Measurements from ENCODE around the gene HADH.
"Not testable (repeated sequence)": the region's sequence is repeated elsewhere in the genome, so short reads cannot be mapped to it uniquely, and the experiment has no call there.

The HADH gene

GRCh38 chr4:107997794-107998193 is 8.1 kb downstream of the HADH start:
- Histone ChIP-seq H3K27ac (ENCODE audit: low read length) (peak overlapping the region; percentile 32), H3K4me1 (ENCODE audit: control insufficient read depth in 1 of 2, insufficient read depth in 2 of 2, low read length in 2 of 2) (peaks cover 0 to under 1% of the 10 kb centered on the region in 2 donors), H3K36me3 (ENCODE audit: control insufficient read depth in 1 of 2, insufficient read depth in 2 of 2, low read length in 2 of 2) (peaks cover 0 to 7% of the 10 kb centered on the region in 2 donors), H3K4me3 (ENCODE audit: low read depth in 1 of 2, low read length in 2 of 2) (no peak overlapping the region), H3K27me3 (ENCODE audit: low read depth, low read length) (no peaks in the 10 kb centered on the region), H3K9me3 (ENCODE audit: control insufficient read depth in 1 of 2, low read length in 2 of 2) (no peaks in the 10 kb centered on the region)

GRCh38 chr4:107999932-108000539 is 10.3 kb downstream of the HADH start:
- Histone ChIP-seq H3K27ac (ENCODE audit: low read length) (no peak overlapping the region), H3K4me1 (ENCODE audit: control insufficient read depth in 1 of 2, insufficient read depth in 2 of 2, low read length in 2 of 2) (peaks cover 0 to 8% of the 10 kb centered on the region in 2 donors)

GRCh38 chr4:108001540-108002135 is 11.9 kb downstream of the HADH start:
- H3K27ac ChIP-seq (ENCODE audit: low read length), result no peak overlapping the region
- no peaks in the 10 kb centered on the region for H3K27me3 ChIP-seq (ENCODE audit: low read depth, low read length)
- H3K4me1 ChIP-seq (ENCODE audit: control insufficient read depth in 1 of 2, insufficient read depth in 2 of 2, low read length in 2 of 2), result peaks cover 0 to 8% of the 10 kb centered on the region in 2 donors
- peaks cover 0 to 7% of the 10 kb centered on the region in 2 donors for H3K36me3 ChIP-seq (ENCODE audit: control insufficient read depth in 1 of 2, insufficient read depth in 2 of 2, low read length in 2 of 2)
- no peak overlapping the region for H3K4me3 ChIP-seq (ENCODE audit: low read depth in 1 of 2, low read length in 2 of 2)
- H3K9me3 ChIP-seq (ENCODE audit: control insufficient read depth in 1 of 2, low read length in 2 of 2), result no peaks in the 10 kb centered on the region

More at GRCh38 chr4:107999932-108000539, 10.3 kb downstream of the HADH start:
- H3K9me3 ChIP-seq (ENCODE audit: control insufficient read depth in 1 of 2, low read length in 2 of 2), result no peaks in the 10 kb centered on the region
- H3K4me3 ChIP-seq (ENCODE audit: low read depth in 1 of 2, low read length in 2 of 2), result no peak overlapping the region
- H3K36me3 ChIP-seq (ENCODE audit: control insufficient read depth in 1 of 2, insufficient read depth in 2 of 2, low read length in 2 of 2), result peaks cover 0 to 7% of the 10 kb centered on the region in 2 donors
- no peaks in the 10 kb centered on the region for H3K27me3 ChIP-seq (ENCODE audit: low read depth, low read length)

- Histone ChIP-seq H3K27me3 (ENCODE audit: low read depth, low read length) (no peaks in the 10 kb centered on the region), H3K4me1 (ENCODE audit: control insufficient read depth in 1 of 2, insufficient read depth in 2 of 2, low read length in 2 of 2) (peaks cover 0 to 8% of the 10 kb centered on the region in 2 donors), H3K9me3 (ENCODE audit: control insufficient read depth in 1 of 2, low read length in 2 of 2) (no peaks in the 10 kb centered on the region), H3K36me3 (ENCODE audit: control insufficient read depth in 1 of 2, insufficient read depth in 2 of 2, low read length in 2 of 2) (peaks cover 0 to 7% of the 10 kb centered on the region in 2 donors), H3K4me3 (ENCODE audit: low read depth in 1 of 2, low read length in 2 of 2) (no peak overlapping the region), H3K27ac (ENCODE audit: low read length) (no peak overlapping the region)
Measured at GRCh38 chr4:108003982-108004515, 14.4 kb downstream of the HADH start.

GRCh38 chr4:108004646-108005045 is 15.0 kb downstream of the HADH start:
- H3K4me3 ChIP-seq (ENCODE audit: low read depth in 1 of 2, low read length in 2 of 2), result no peak overlapping the region
- H3K27me3 ChIP-seq (ENCODE audit: low read depth, low read length), result no peaks in the 10 kb centered on the region
- H3K9me3 ChIP-seq (ENCODE audit: control insufficient read depth in 1 of 2, low read length in 2 of 2), result no peaks in the 10 kb centered on the region
- peaks cover 0 to 8% of the 10 kb centered on the region in 2 donors for H3K4me1 ChIP-seq (ENCODE audit: control insufficient read depth in 1 of 2, insufficient read depth in 2 of 2, low read length in 2 of 2)
- H3K36me3 ChIP-seq (ENCODE audit: control insufficient read depth in 1 of 2, insufficient read depth in 2 of 2, low read length in 2 of 2), result peaks cover 0 to 7% of the 10 kb centered on the region in 2 donors
- H3K27ac ChIP-seq (ENCODE audit: low read length), result no peak overlapping the region

GRCh38 chr4:108005807-108006206 is 16.1 kb downstream of the HADH start:
- no peaks in the 10 kb centered on the region for H3K9me3 ChIP-seq (ENCODE audit: control insufficient read depth in 1 of 2, low read length in 2 of 2)
- H3K4me1 ChIP-seq (ENCODE audit: control insufficient read depth in 1 of 2, insufficient read depth in 2 of 2, low read length in 2 of 2), result peaks cover 0 to 8% of the 10 kb centered on the region in 2 donors
- H3K4me3 ChIP-seq (ENCODE audit: low read depth in 1 of 2, low read length in 2 of 2), result no peak overlapping the region
- H3K36me3 ChIP-seq (ENCODE audit: control insufficient read depth in 1 of 2, insufficient read depth in 2 of 2, low read length in 2 of 2), result no peaks in the 10 kb centered on the region
- H3K27ac ChIP-seq (ENCODE audit: low read length), result no peak overlapping the region
- no peaks in the 10 kb centered on the region for H3K27me3 ChIP-seq (ENCODE audit: low read depth, low read length)

GRCh38 chr4:108006361-108006760 is 16.7 kb downstream of the HADH start:
- Histone ChIP-seq H3K36me3 (ENCODE audit: control insufficient read depth in 1 of 2, insufficient read depth in 2 of 2, low read length in 2 of 2) (peaks cover 0 to 1% of the 10 kb centered on the region in 2 donors), H3K9me3 (ENCODE audit: control insufficient read depth in 1 of 2, low read length in 2 of 2) (no peaks in the 10 kb centered on the region), H3K27me3 (ENCODE audit: low read depth, low read length) (no peaks in the 10 kb centered on the region), H3K4me3 (ENCODE audit: low read depth in 1 of 2, low read length in 2 of 2) (no peak overlapping the region), H3K4me1 (ENCODE audit: control insufficient read depth in 1 of 2, insufficient read depth in 2 of 2, low read length in 2 of 2) (peaks cover 0 to 8% of the 10 kb centered on the region in 2 donors), H3K27ac (ENCODE audit: low read length) (no peak overlapping the region)

GRCh38 chr4:108007984-108008383 is 18.3 kb downstream of the HADH start:
- Histone ChIP-seq H3K36me3 (ENCODE audit: control insufficient read depth in 1 of 2, insufficient read depth in 2 of 2, low read length in 2 of 2) (peaks cover 0 to 4% of the 10 kb centered on the region in 2 donors), H3K4me3 (ENCODE audit: low read depth in 1 of 2, low read length in 2 of 2) (no peak overlapping the region), H3K4me1 (ENCODE audit: control insufficient read depth in 1 of 2, insufficient read depth in 2 of 2, low read length in 2 of 2) (peaks cover 0 to 8% of the 10 kb centered on the region in 2 donors), H3K27me3 (ENCODE audit: low read depth, low read length) (no peaks in the 10 kb centered on the region), H3K27ac (ENCODE audit: low read length) (no peak overlapping the region), H3K9me3 (ENCODE audit: control insufficient read depth in 1 of 2, low read length in 2 of 2) (no peaks in the 10 kb centered on the region)

GRCh38 chr4:108008721-108009120 is 19.0 kb downstream of the HADH start:
- Histone ChIP-seq H3K27ac (ENCODE audit: low read length) (no peak overlapping the region), H3K36me3 (ENCODE audit: control insufficient read depth in 1 of 2, insufficient read depth in 2 of 2, low read length in 2 of 2) (peaks cover 0 to 8% of the 10 kb centered on the region in 2 donors), H3K4me3 (ENCODE audit: low read depth in 1 of 2, low read length in 2 of 2) (no peak overlapping the region), H3K9me3 (ENCODE audit: control insufficient read depth in 1 of 2, low read length in 2 of 2) (no peaks in the 10 kb centered on the region), H3K27me3 (ENCODE audit: low read depth, low read length) (no peaks in the 10 kb centered on the region), H3K4me1 (ENCODE audit: control insufficient read depth in 1 of 2, insufficient read depth in 2 of 2, low read length in 2 of 2) (peaks cover 0 to 6% of the 10 kb centered on the region in 2 donors)

GRCh38 chr4:108010167-108010566 is 20.5 kb downstream of the HADH start:
- Histone ChIP-seq H3K9me3 (ENCODE audit: control insufficient read depth in 1 of 2, low read length in 2 of 2) (no peaks in the 10 kb centered on the region), H3K27me3 (ENCODE audit: low read depth, low read length) (no peaks in the 10 kb centered on the region), H3K4me3 (ENCODE audit: low read depth in 1 of 2, low read length in 2 of 2) (no peak overlapping the region), H3K36me3 (ENCODE audit: control insufficient read depth in 1 of 2, insufficient read depth in 2 of 2, low read length in 2 of 2) (peaks cover under 1 to 16% of the 10 kb centered on the region in 2 donors), H3K4me1 (ENCODE audit: control insufficient read depth in 1 of 2, insufficient read depth in 2 of 2, low read length in 2 of 2) (no peaks in the 10 kb centered on the region), H3K27ac (ENCODE audit: low read length) (no peak overlapping the region)

- peaks cover 22 to 37% of the 10 kb centered on the region in 2 donors for H3K36me3 ChIP-seq (ENCODE audit: control insufficient read depth in 1 of 2, insufficient read depth in 2 of 2, low read length in 2 of 2)
Measured at GRCh38 chr4:108012382-108012781, 22.7 kb downstream of the HADH start.

More at GRCh38 chr4:108012382-108012781, 22.7 kb downstream of the HADH start:
- H3K27ac ChIP-seq (ENCODE audit: low read length); H3K9me3 ChIP-seq (ENCODE audit: control insufficient read depth in 1 of 2, low read length in 2 of 2); H3K27me3 ChIP-seq (ENCODE audit: low read depth, low read length); H3K4me1 ChIP-seq (ENCODE audit: control insufficient read depth in 1 of 2, insufficient read depth in 2 of 2, low read length in 2 of 2); H3K4me3 ChIP-seq (ENCODE audit: low read depth in 1 of 2, low read length in 2 of 2): not testable (repeated sequence)
